GM19023 (cell line): ENCODE data around the gene SELPLG.
"Not testable (repeated sequence)": the region's sequence is repeated elsewhere in the genome, so short reads cannot be mapped to it uniquely, and the experiment has no call there.

Source experiments
- ATAC-seq: cut with Tn5 transposase; IDR thresholded peaks from one replicate; pipeline ENCODE4 v1.9.1; 2021; ENCODE audit warnings: mild to moderate bottlenecking, moderate library complexity; ENCODE audit not compliant: unreplicated experiment

The SELPLG gene

GRCh38 chr12:108575199-108575912 is 58.3 kb downstream of the SELPLG start:
- no peak for ATAC-seq

- ATAC-seq, result not testable (repeated sequence)
Observed at GRCh38 chr12:108574276-108574675, 59.4 kb downstream of the SELPLG start.

GRCh38 chr12:108573317-108573716 is 60.4 kb downstream of the SELPLG start:
- ATAC-seq, result no peak

GRCh38 chr12:108572166-108572790 is 61.4 kb downstream of the SELPLG start:
- peak; percentile 26 for ATAC-seq
